ENCODE measurements around the gene CUBN.

- TF ChIP-seq CTCF (conservative IDR thresholded peaks at IDR 0.05) (no peak), ZFX (IDR thresholded peaks at IDR 0.05) (no peak)
Observed at GRCh38 chr10:16792675-16793074, 336.9 kb downstream of the CUBN start.
